K562 (cell line): Measurements from ENCODE around the gene GDF15. TPM values are rescaled to one million over a fixed set of nuclear protein-coding genes. Genes with fewer than 3 reads are reported as not detected.

Experiments used
- ATAC-seq: fragments of 200-7000 bp; cut with Tn5 transposase; 3 replicates; pipeline ENCODE4 v1.9.1; 2020; ENCODE audit warnings: moderate library complexity
- BruUV-seq: library from RNA; stranded (reverse); fragments of 400-500 nt; replicated peaks from 2 replicates; lab custom pipeline; 2021; lab: Mats Ljungman, UMichigan
- CTCF ChIA-PET: fragments of 300-600 bp; formaldehyde crosslinking; extraction: SDS; loops from one replicate; lab custom pipeline; 2021; ENCODE audit warnings: low intra/inter-chr PET ratio; lab: Yijun Ruan, JAX
- POLR2A ChIA-PET: fragments of 300-600, 350-650 bp; sonication (Branson Sonifier 250); formaldehyde crosslinking; extraction: SDS; loops from one replicate; lab custom pipeline; 2021; ENCODE audit warnings: antibody characterized with exemption, inconsistent platforms; lab: Yijun Ruan, JAX
- DNase-seq, 4 experiments: peaks; one replicate each; pipeline versions ENCODE4 v3.0.0 to v3.0.0-alpha.2; 2011 to 2018; ENCODE audit warnings: low spot score in 3 of 4, mixed read lengths in 3 of 4; ENCODE audit errors: extremely low read depth in 1 of 4
- FAIRE-seq: peaks from 2 replicates; lab custom pipeline; 2011; peaks lifted over from hg19 to GRCh38; lab: Jason Lieb, UNC
- H2AFZ ChIP-seq: 2 replicates; pipeline ENCODE4 v1.6.0; 2011; ENCODE audit warnings: low read depth, low read length, control low read depth, inconsistent platforms
- H3K27ac ChIP-seq: fragments of 200-600 bp; 3 replicates; pipeline ENCODE4 v1.8.0; 2011; ENCODE audit warnings: low read depth, mild to moderate bottlenecking, control low read depth, inconsistent platforms, low read length, moderate library complexity, mixed read lengths; ENCODE audit errors: extremely low read depth
- H3K27me3 ChIP-seq, 2 experiments: fragments of 300-600 bp in 1 of 2; 2 replicates in 1 of 2; 3 replicates in 1 of 2; pipeline versions ENCODE4 v1.6.0 to v1.8.0; 2011; ENCODE audit warnings: inconsistent platforms in 2 of 2, low read length in 2 of 2, mild to moderate bottlenecking in 1 of 2, mixed read lengths in 1 of 2, moderate library complexity in 1 of 2; ENCODE audit not compliant: control insufficient read depth in 2 of 2, insufficient read depth in 2 of 2
- H3K36me3 ChIP-seq: fragments of 300-600 bp; 3 replicates; pipeline ENCODE4 v1.8.0; 2011; ENCODE audit warnings: mild to moderate bottlenecking, low read length, inconsistent platforms; ENCODE audit not compliant: control insufficient read depth, insufficient read depth
- H3K4me1 ChIP-seq, 2 experiments: fragments of 200-600 bp in 1 of 2; replicated peaks in 1 of 2; 2 replicates in 1 of 2; 3 replicates in 1 of 2; pipeline versions ENCODE4 v1.5.1 to v1.8.0; 2011; ENCODE audit warnings: inconsistent platforms in 2 of 2, low read length in 2 of 2, mild to moderate bottlenecking in 1 of 2, mixed read lengths in 1 of 2, moderate library complexity in 1 of 2; ENCODE audit not compliant: control insufficient read depth in 2 of 2, insufficient read depth in 2 of 2
- H3K4me2 ChIP-seq: 2 replicates; pipeline ENCODE4 v1.6.1; 2011; ENCODE audit warnings: low read length, control low read depth, inconsistent platforms, mixed read lengths; ENCODE audit not compliant: insufficient read depth
- H3K4me3 ChIP-seq: fragments of 200-600 bp; sonication (generic), shearing (Covaris generic); 2 replicates; pipeline ENCODE4 v1.5.1; 2016; ENCODE audit warnings: control low read depth, inconsistent platforms
- H3K79me2 ChIP-seq: fragments of 200-600 bp; 3 replicates; pipeline ENCODE4 v1.8.0; 2011; ENCODE audit warnings: low read length, inconsistent platforms; ENCODE audit not compliant: control insufficient read depth, insufficient read depth
- H3K9ac ChIP-seq, 2 experiments: 2 replicates each; pipeline versions ENCODE4 v1.6.0 to v1.6.1; 2011; ENCODE audit warnings: low read depth in 2 of 2, low read length in 2 of 2, control low read depth in 1 of 2, inconsistent platforms in 1 of 2, mild to moderate bottlenecking in 1 of 2, mixed read lengths in 1 of 2; ENCODE audit not compliant: insufficient read depth in 1 of 2
- H3K9me1 ChIP-seq: one replicate; pipeline ENCODE4 v1.6.0; 2011; ENCODE audit warnings: inconsistent platforms, mild to moderate bottlenecking, low read length, moderate library complexity; ENCODE audit not compliant: control insufficient read depth, insufficient read depth
- H3K9me3 ChIP-seq: replicated peaks from 2 replicates; pipeline ENCODE4 v1.5.1; 2011; ENCODE audit warnings: low read depth, low read length, inconsistent platforms; ENCODE audit not compliant: control insufficient read depth, insufficient read depth
- H4K20me1 ChIP-seq: replicated peaks from 2 replicates; pipeline ENCODE4 v1.6.1; 2011; ENCODE audit warnings: low read length, inconsistent platforms, mixed read lengths; ENCODE audit not compliant: control insufficient read depth, insufficient read depth
- ZKSCAN8 ChIP-seq: fragments of 200-800 bp; sonication (Bioruptor generic); IDR thresholded peaks from 2 replicates; pipeline ENCODE4 v1.6.1; 2016; ENCODE audit warnings: missing genetic modification characterization, missing compliant biosample characterization
- ZNF175 ChIP-seq: fragments of 200-800 bp; sonication (Bioruptor generic); IDR thresholded peaks from 2 replicates; pipeline ENCODE4 v1.6.1; 2016; ENCODE audit warnings: low read depth, mild to moderate bottlenecking, missing genetic modification characterization, missing compliant biosample characterization
- ZNF696 ChIP-seq: fragments of 250-450 bp; sonication (Bioruptor Pico); conservative IDR thresholded peaks from 2 replicates; pipeline ENCODE4 v1.4.0; 2020; ENCODE audit warnings: mild to moderate bottlenecking, moderate library complexity
- WGBS: fragments of 100-300 bp; shearing (Covaris generic); methylation state at CpG from one replicate; pipeline ENCODE4 v1.1.6; 2016; ENCODE audit warnings: low coverage, mixed read lengths; ENCODE audit not compliant: insufficient coverage; ENCODE audit errors: missing lambda C conversion rate; 5-methylcytosine and 5-hydroxymethylcytosine counted together
- in situ Hi-C: fragments of 300-500 bp; cut with MboI; formaldehyde crosslinking; loops from 4 replicates; pipeline ENCODE4 v1.15.0; 2018; ENCODE audit warnings: inconsistent platforms, mixed read lengths
- intact Hi-C: fragments of 100-400 bp; cut with micrococcal nuclease; formaldehyde crosslinking; loops from 2 replicates; pipeline ENCODE4 v1.14.2; 2022
- polyA plus RNA-seq, 8 experiments: library from polyadenylated mRNA; depleted of rRNA in 4 of 8; stranded (reverse) in 5 of 8; unstranded in 3 of 8; fragments of >200 nt; fragmentation: Nextera tagmentation in 2 of 8; fragmentation: Illumina TruSeq in 1 of 8; extraction: Ambion mirVana in 2 of 8; extraction: Trizol in 1 of 8; gene quantifications; 2 replicates each; pipeline versions ENCODE4 v1.2.1 to v1.2.3, GENCODE V29; 2011 to 2014; ENCODE audit warnings: inconsistent platforms in 1 of 8, missing spikeins in 1 of 8
- total RNA-seq, 7 experiments: library from RNA; depleted of rRNA in 6 of 7; stranded (reverse); fragments of >200 nt in 6 of 7; fragmentation: Illumina TruSeq in 2 of 7; extraction: Trizol in 2 of 7; gene quantifications; 2 replicates each; pipeline versions ENCODE4 v1.2.1 to v1.2.3, GENCODE V29; 2011 to 2021; ENCODE audit warnings: low replicate concordance in 1 of 7
- TF ChIP-seq, protein P1 (sequence below): IDR thresholded peaks from 2 replicates; pipeline ENCODE4 v1.6.1; 2016; ENCODE audit warnings: missing genetic modification characterization, missing compliant biosample characterization

The GDF15 gene
- total and polyA plus RNA-seq, 9 of the 15 experiments (the other 6 are each of a cell fraction or from before 2014, with no cell fraction given): 2.3 to 82.4 (median 12.5) TPM

- peaks cover 43 to 47% of the 10 kb centered on the region in 2 experiments for H3K4me1 ChIP-seq
- in situ Hi-C loops: no loop called here
- H3K4me3 ChIP-seq: no peak overlapping the region
- POLR2A ChIA-PET: interaction anchor here (0.7 to 13.9 kb wide), 5 partner anchors 9 to 144 kb away, joined by 3 to 207 read pairs (median 4); partner anchors contain the start of gene GDF15
- H3K79me2 ChIP-seq: peaks cover 10% of the 10 kb centered on the region; the same call in 2 of the 3 replicates
- no peak overlapping the region for H2AFZ ChIP-seq
- no TSS peak for BruUV-seq
- CTCF ChIA-PET: no interaction called here
- no peaks in the 10 kb centered on the region for H3K9me3 ChIP-seq
- peak overlapping the region; percentile 84 to 86; a peak in 3 of 4 replicates for H3K9ac ChIP-seq
- intact Hi-C loops: loop anchor here (2.0 kb wide), 1 partner anchor 23 kb away; the partner anchor contains the start of gene GDF15
- no peak overlapping the region for H3K4me2 ChIP-seq
- peak overlapping the region; percentile 99; the same call in 2 of the 3 replicates for H3K27ac ChIP-seq
- DNase-seq (no peak), ATAC-seq (no peak), FAIRE-seq (no peak)
- H3K9me1 ChIP-seq: no peaks in the 10 kb centered on the region
- H4K20me1 ChIP-seq: no peaks in the 10 kb centered on the region
- peaks cover 71% of the 10 kb centered on the region; the same call in 2 of the 3 replicates for H3K36me3 ChIP-seq
- no peak for TF ChIP-seq ZNF696 (CRISPR knock-in tag)
- TF ChIP-seq ZKSCAN8 (CRISPR knock-in tag): peak; percentile 51; the same call in 1 of the 2 replicates
- TF ChIP-seq ZNF175: peak; percentile 52; the same call in 1 of the 2 replicates
- TF ChIP-seq, protein P1, sequence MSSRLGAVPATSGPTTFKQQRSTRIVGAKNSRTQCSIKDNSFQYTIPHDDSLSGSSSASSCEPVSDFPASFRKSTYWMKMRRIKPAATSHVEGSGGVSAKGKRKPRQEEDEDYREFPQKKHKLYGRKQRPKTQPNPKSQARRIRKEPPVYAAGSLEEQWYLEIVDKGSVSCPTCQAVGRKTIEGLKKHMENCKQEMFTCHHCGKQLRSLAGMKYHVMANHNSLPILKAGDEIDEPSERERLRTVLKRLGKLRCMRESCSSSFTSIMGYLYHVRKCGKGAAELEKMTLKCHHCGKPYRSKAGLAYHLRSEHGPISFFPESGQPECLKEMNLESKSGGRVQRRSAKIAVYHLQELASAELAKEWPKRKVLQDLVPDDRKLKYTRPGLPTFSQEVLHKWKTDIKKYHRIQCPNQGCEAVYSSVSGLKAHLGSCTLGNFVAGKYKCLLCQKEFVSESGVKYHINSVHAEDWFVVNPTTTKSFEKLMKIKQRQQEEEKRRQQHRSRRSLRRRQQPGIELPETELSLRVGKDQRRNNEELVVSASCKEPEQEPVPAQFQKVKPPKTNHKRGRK: peak; percentile 35; the same call in 1 of the 2 replicates
- H3K27me3 ChIP-seq: no peaks in the 10 kb centered on the region
- WGBS: 71% methylated on average over 6 of the region's 6 CpGs
These were observed 22.2 kb upstream of the GDF15 start for GRCh38 chr19:18363787-18364186.
